Neural progenitor cell (in vitro differentiated cells): ENCODE results near the gene ZDHHC14. TPM values are rescaled to one million over a fixed set of nuclear protein-coding genes. Genes with fewer than 3 reads are reported as not detected.

Experiments used
- DNase-seq: peaks from one replicate; pipeline ENCODE4 v3.0.0-alpha.2; 2016; ENCODE audit warnings: low spot score
- H2AFZ ChIP-seq: fragments of 200-600 bp; sonication (generic); replicated peaks from 2 replicates; pipeline ENCODE4 v1.6.1; 2016; ENCODE audit warnings: antibody characterized with exemption
- H3F3A ChIP-seq: fragments of 200-600 bp; sonication (generic); 2 replicates; pipeline ENCODE4 v1.6.1; 2016; ENCODE audit warnings: antibody characterized with exemption, low read depth
- H3K27ac ChIP-seq: fragments of 200-600 bp; sonication (generic); 2 replicates; pipeline ENCODE4 v1.5.1; 2016; ENCODE audit warnings: mild to moderate bottlenecking
- H3K27me3 ChIP-seq: fragments of 200-600 bp; sonication (generic); 2 replicates; pipeline ENCODE4 v1.6.1; 2016; ENCODE audit warnings: mild to moderate bottlenecking, moderate library complexity
- H3K36me3 ChIP-seq: fragments of 200-600 bp; sonication (generic); 2 replicates; pipeline ENCODE4 v1.5.1; 2016
- H3K4me1 ChIP-seq: fragments of 200-600 bp; sonication (generic); 2 replicates; pipeline ENCODE4 v1.6.1; 2016; ENCODE audit warnings: mixed run types
- H3K4me2 ChIP-seq: fragments of 200-600 bp; sonication (generic); 2 replicates; pipeline ENCODE4 v1.6.1; 2016
- H3K4me3 ChIP-seq: fragments of 200-600 bp; sonication (generic); 2 replicates; pipeline ENCODE4 v1.5.1; 2016
- H3K79me2 ChIP-seq: fragments of 200-600 bp; sonication (generic); 2 replicates; pipeline ENCODE4 v1.6.1; 2016; ENCODE audit warnings: low read depth
- H3K9ac ChIP-seq: fragments of 200-600 bp; sonication (generic); 2 replicates; pipeline ENCODE4 v1.6.1; 2016
- H3K9me3 ChIP-seq: fragments of 200-600 bp; sonication (generic); 2 replicates; pipeline ENCODE4 v1.5.1; 2016; ENCODE audit warnings: low read depth
- H4K20me1 ChIP-seq: fragments of 200-600 bp; sonication (generic); 2 replicates; pipeline ENCODE4 v1.6.1; 2016; ENCODE audit warnings: low read depth
- H3K27ac Mint-ChIP-seq: 3 replicates; pipeline ENCODE4 v1.8.0; 2021; ENCODE audit warnings: mixed read lengths
- H3K27me3 Mint-ChIP-seq: 2 replicates; pipeline ENCODE4 v1.8.0; 2022; ENCODE audit warnings: low read depth, mild to moderate bottlenecking, inconsistent platforms, moderate library complexity, mixed read lengths; ENCODE audit not compliant: insufficient read depth
- H3K36me3 Mint-ChIP-seq: 3 replicates; pipeline ENCODE4 v1.8.0; 2021; ENCODE audit warnings: mixed read lengths
- H3K4me1 Mint-ChIP-seq: 3 replicates; pipeline ENCODE4 v1.8.0; 2021; ENCODE audit warnings: mixed read lengths
- H3K4me3 Mint-ChIP-seq: 3 replicates; pipeline ENCODE4 v1.8.0; 2021; ENCODE audit warnings: mild to moderate bottlenecking, moderate library complexity, mixed read lengths
- H3K9me3 Mint-ChIP-seq: 3 replicates; pipeline ENCODE4 v1.8.0; 2020; ENCODE audit warnings: mixed read lengths
- CTCF ChIP-seq: fragments of 200-600 bp; sonication (generic); IDR thresholded peaks from 2 replicates; pipeline ENCODE4 v1.5.1; 2017; ENCODE audit warnings: antibody characterized with exemption, mild to moderate bottlenecking
- EZH2 ChIP-seq: fragments of 200-600 bp; sonication (generic); IDR thresholded peaks from 2 replicates; pipeline ENCODE4 v1.6.1; 2017; ENCODE audit warnings: antibody characterized with exemption, mild to moderate bottlenecking, moderate library complexity
- EZH2phosphoT487 ChIP-seq: fragments of 200-600 bp; sonication (generic); IDR thresholded peaks from 2 replicates; pipeline ENCODE4 v1.6.1; 2017; ENCODE audit warnings: antibody characterized with exemption
- total RNA-seq: library from RNA; depleted of rRNA; stranded (reverse); fragments of >200 nt; gene quantifications from 2 replicates; pipeline ENCODE4 v1.2.3, GENCODE V29; 2015; ENCODE audit warnings: low replicate concordance

Gene ZDHHC14
- total RNA-seq, 1 donor from 2014 or later: 14.5 TPM

GRCh38 chr6:157368359-157369049 lies 12.5 kb upstream of the ZDHHC14 start:
- Mint-ChIP-seq H3K4me1 (no peaks in the 10 kb centered on the region), H3K36me3 (no peaks in the 10 kb centered on the region), H3K9me3 (no peaks in the 10 kb centered on the region), H3K27ac (no peak overlapping the region), H3K27me3 (no peaks in the 10 kb centered on the region), H3K4me3 (no peak overlapping the region)
- no peak overlapping the region for H3K4me2 ChIP-seq
- H3K9ac ChIP-seq: no peak overlapping the region
- TF ChIP-seq EZH2 (no peak), CTCF (no peak), EZH2phosphoT487 (no peak)
- no peaks in the 10 kb centered on the region for H3K79me2 ChIP-seq
- DNase-seq: no peak
- no peak overlapping the region for H2AFZ ChIP-seq
- no peaks in the 10 kb centered on the region for H3K4me1 ChIP-seq
- H4K20me1 ChIP-seq: no peaks in the 10 kb centered on the region
- no peaks in the 10 kb centered on the region for H3K9me3 ChIP-seq
- H3F3A ChIP-seq: no peaks in the 10 kb centered on the region
- H3K4me3 ChIP-seq: no peak overlapping the region
- no peaks in the 10 kb centered on the region for H3K36me3 ChIP-seq
- no peaks in the 10 kb centered on the region for H3K27me3 ChIP-seq
- no peak overlapping the region for H3K27ac ChIP-seq

- Mint-ChIP-seq H3K4me1 (peaks cover 4% of the 10 kb centered on the region), H3K9me3 (no peaks in the 10 kb centered on the region), H3K36me3 (no peaks in the 10 kb centered on the region), H3K27me3 (no peaks in the 10 kb centered on the region), H3K27ac (no peak overlapping the region), H3K4me3 (no peak overlapping the region)
- Histone ChIP-seq H3K36me3 (no peaks in the 10 kb centered on the region), H3K4me3 (no peak overlapping the region), H3K27ac (no peak overlapping the region), H3K79me2 (no peaks in the 10 kb centered on the region), H4K20me1 (no peaks in the 10 kb centered on the region), H3K9me3 (no peaks in the 10 kb centered on the region), H3K4me1 (peaks cover 12% of the 10 kb centered on the region), H3K27me3 (peaks cover 2% of the 10 kb centered on the region), H3F3A (no peaks in the 10 kb centered on the region), H2AFZ (no peak overlapping the region), H3K4me2 (no peak overlapping the region), H3K9ac (no peak overlapping the region)
- TF ChIP-seq CTCF (no peak), EZH2 (no peak), EZH2phosphoT487 (no peak)
- DNase-seq: no peak
These were observed 10.2 kb upstream of the ZDHHC14 start for GRCh38 chr6:157370755-157371154.

GRCh38 chr6:157372501-157373280 lies 8.3 kb upstream of the ZDHHC14 start:
- Histone ChIP-seq H2AFZ (no peak overlapping the region), H3K79me2 (no peaks in the 10 kb centered on the region), H3K4me1 (peaks cover 12% of the 10 kb centered on the region), H3K9me3 (no peaks in the 10 kb centered on the region), H3K4me2 (no peak overlapping the region), H3K4me3 (no peak overlapping the region), H3K27me3 (peaks cover 18% of the 10 kb centered on the region), H3K36me3 (no peaks in the 10 kb centered on the region), H3K27ac (no peak overlapping the region), H3F3A (no peaks in the 10 kb centered on the region), H4K20me1 (no peaks in the 10 kb centered on the region), H3K9ac (no peak overlapping the region)
- peaks cover 4% of the 10 kb centered on the region for H3K4me1 Mint-ChIP-seq
- no peak overlapping the region for H3K27ac Mint-ChIP-seq
- H3K4me3 Mint-ChIP-seq: no peak overlapping the region
- no peaks in the 10 kb centered on the region for H3K9me3 Mint-ChIP-seq
- H3K27me3 Mint-ChIP-seq: no peaks in the 10 kb centered on the region
- no peaks in the 10 kb centered on the region for H3K36me3 Mint-ChIP-seq
- no peak for DNase-seq
- TF ChIP-seq EZH2 (no peak), EZH2phosphoT487 (no peak)
